ENCODE measurements around the gene NQO2. TPM values are rescaled to one million over a fixed set of nuclear protein-coding genes. Genes with fewer than 3 reads are reported as not detected.

Gene NQO2
- polyA plus RNA-seq, 1 experiment = 34.3 TPM

DNA sequence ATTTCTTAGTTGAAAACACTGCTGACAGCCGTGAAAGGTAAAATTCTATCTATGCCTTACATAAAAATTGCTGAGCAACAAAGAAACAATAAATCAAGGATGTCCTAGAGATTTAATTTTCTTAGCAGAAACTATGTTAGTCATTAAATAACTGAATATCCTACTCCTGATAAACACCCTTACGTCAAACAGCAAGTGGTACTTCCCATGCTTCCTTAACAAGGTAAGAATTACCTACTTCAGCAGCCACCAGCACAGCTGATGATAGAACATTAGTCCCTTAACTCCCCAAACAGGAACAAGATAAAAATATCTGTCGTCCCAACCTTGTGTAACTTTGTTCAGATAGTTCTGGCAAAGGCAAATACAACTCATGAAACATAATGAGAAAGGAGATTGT, 37.1 kb upstream of the NQO2 start:
- TF ChIP-seq, protein P1, sequence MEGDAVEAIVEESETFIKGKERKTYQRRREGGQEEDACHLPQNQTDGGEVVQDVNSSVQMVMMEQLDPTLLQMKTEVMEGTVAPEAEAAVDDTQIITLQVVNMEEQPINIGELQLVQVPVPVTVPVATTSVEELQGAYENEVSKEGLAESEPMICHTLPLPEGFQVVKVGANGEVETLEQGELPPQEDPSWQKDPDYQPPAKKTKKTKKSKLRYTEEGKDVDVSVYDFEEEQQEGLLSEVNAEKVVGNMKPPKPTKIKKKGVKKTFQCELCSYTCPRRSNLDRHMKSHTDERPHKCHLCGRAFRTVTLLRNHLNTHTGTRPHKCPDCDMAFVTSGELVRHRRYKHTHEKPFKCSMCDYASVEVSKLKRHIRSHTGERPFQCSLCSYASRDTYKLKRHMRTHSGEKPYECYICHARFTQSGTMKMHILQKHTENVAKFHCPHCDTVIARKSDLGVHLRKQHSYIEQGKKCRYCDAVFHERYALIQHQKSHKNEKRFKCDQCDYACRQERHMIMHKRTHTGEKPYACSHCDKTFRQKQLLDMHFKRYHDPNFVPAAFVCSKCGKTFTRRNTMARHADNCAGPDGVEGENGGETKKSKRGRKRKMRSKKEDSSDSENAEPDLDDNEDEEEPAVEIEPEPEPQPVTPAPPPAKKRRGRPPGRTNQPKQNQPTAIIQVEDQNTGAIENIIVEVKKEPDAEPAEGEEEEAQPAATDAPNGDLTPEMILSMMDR (IDR thresholded peaks at IDR 0.05; ENCODE audit: low read depth, low read length) = no peak
- CTCF ChIA-PET = interaction anchor here (0.6 to 4.2 kb wide), 2 partner anchors 11 to 225 kb away, joined by 3 to 46 read pairs; no protein-coding TSS in a partner anchor
- Histone ChIP-seq H3K4me3 (ENCODE audit: low read depth, low read length) (no peak overlapping the region), H3K27ac (ENCODE audit: low read depth, low read length) (no peak overlapping the region), H3K27me3 (ENCODE audit: control insufficient read depth, insufficient read depth, low read length) (no peaks in the 10 kb centered on the region), H3K9me3 (ENCODE audit: control insufficient read depth, insufficient read depth, low read length) (no peaks in the 10 kb centered on the region)
- no peak for DNase-seq (ENCODE audit: low read depth, low spot score)
- POLR2A ChIA-PET = no interaction called here

DNA sequence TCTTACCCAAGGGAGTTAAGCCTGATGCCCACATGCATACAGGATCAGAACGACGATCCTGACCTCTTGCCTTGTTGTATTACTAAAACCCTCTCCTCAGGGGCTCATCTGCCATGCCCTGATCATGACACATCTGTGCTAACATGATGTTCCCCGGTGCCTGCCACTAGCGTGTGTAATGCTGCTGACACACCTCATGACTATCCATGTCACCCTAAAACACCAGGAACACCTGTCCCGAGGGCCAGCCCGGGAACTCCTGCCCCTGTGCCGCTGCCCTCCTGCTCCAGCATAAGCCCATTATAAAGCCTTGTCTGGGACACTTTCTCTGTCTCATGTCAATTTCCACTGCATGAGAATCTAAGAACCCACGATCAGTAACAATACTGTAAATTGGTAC, 35.9 kb upstream of the NQO2 start:
- DNase-seq (ENCODE audit: low read depth, low spot score) = no peak
- no peak overlapping the region for H3K4me3 ChIP-seq (ENCODE audit: low read depth, low read length)
- H3K27ac ChIP-seq (ENCODE audit: low read depth, low read length) = no peak overlapping the region
- TF ChIP-seq, protein P1 (IDR thresholded peaks at IDR 0.05; ENCODE audit: low read depth, low read length) = no peak
- no peaks in the 10 kb centered on the region for H3K9me3 ChIP-seq (ENCODE audit: control insufficient read depth, insufficient read depth, low read length)
- POLR2A ChIA-PET = no interaction called here
- no peaks in the 10 kb centered on the region for H3K27me3 ChIP-seq (ENCODE audit: control insufficient read depth, insufficient read depth, low read length)
- CTCF ChIA-PET = interaction anchor here (4.2 kb wide), 1 partner anchor 12 kb away, joined by 46 read pairs; no protein-coding TSS in a partner anchor

DNA sequence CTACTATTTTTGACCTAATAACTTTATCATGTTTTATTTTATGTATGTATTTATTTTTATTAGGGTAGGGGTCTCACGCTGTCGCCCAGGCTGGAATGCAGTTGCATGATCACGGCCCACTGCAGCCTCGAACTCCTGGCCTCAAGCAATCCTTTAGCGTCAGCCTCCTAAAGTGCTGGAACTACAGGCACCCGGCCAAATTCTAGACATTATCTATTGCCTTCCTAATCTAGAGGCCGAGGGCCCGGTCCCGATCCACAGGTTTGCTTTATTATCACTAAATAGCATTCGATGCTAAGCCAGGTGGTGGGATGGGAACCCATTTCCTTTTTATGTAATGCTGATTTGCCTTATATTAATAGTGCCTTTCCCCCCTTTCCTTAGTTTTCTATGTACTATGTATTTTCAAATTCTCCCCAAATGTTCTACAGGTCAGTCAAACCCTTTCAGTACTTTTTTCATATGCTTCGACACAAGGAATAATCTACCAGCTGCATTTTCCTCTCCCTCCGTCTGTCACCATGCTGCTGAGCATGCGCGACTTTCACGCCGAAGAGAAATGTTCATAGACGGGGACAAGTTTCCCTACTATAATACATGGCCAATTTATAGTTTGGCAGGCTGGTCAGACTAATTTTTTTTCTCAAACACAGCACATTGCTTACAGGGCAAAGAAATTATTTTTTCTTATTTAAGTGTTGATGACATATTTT, 34.7 kb upstream of the NQO2 start:
- Histone ChIP-seq H3K9me3 (ENCODE audit: control insufficient read depth, insufficient read depth, low read length) (no peaks in the 10 kb centered on the region), H3K4me3 (ENCODE audit: low read depth, low read length) (no peak overlapping the region), H3K27me3 (ENCODE audit: control insufficient read depth, insufficient read depth, low read length) (no peaks in the 10 kb centered on the region), H3K27ac (ENCODE audit: low read depth, low read length) (no peak overlapping the region)
- TF ChIP-seq, protein P1 (IDR thresholded peaks at IDR 0.05; ENCODE audit: low read depth, low read length) = no peak
- ChIA-PET POLR2A (no interaction called here), CTCF (interaction anchor here (3.0 kb wide), 1 partner anchor 13 kb away, joined by 25 read pairs; no protein-coding TSS in a partner anchor)
- no peak for DNase-seq (ENCODE audit: low read depth, low spot score)

DNA sequence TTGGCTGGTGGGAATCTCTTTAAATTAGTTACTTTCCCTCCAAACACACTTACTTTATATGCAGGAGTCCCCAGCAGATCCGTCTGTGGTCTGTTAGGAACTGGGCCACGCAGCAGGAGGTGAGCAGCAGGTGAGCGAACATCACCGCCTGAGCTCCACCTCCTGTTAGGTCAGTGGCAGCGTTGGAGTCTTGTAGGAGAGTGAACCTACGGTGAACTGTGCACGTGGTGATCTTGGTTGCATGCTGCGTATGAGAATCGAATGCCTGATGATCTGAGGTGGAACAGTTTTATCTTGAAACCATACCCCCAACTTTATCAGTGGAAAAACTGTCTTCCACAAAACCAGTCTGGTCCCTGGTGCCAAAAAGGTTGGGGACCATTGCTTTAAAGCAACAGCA, 33.3 kb upstream of the NQO2 start:
- no peak overlapping the region for H3K4me3 ChIP-seq (ENCODE audit: low read depth, low read length)
- POLR2A ChIA-PET = interaction anchor here (0.7 kb wide), 1 partner anchor 14 kb away, joined by 3 read pairs; no protein-coding TSS in a partner anchor
- H3K27me3 ChIP-seq (ENCODE audit: control insufficient read depth, insufficient read depth, low read length) = no peaks in the 10 kb centered on the region
- DNase-seq (ENCODE audit: low read depth, low spot score) = no peak
- TF ChIP-seq, protein P1 (IDR thresholded peaks at IDR 0.05; ENCODE audit: low read depth, low read length) = no peak
- no peaks in the 10 kb centered on the region for H3K9me3 ChIP-seq (ENCODE audit: control insufficient read depth, insufficient read depth, low read length)
- CTCF ChIA-PET = interaction anchor here (3.0 kb wide), 1 partner anchor 14 kb away, joined by 25 read pairs; no protein-coding TSS in a partner anchor
- no peak overlapping the region for H3K27ac ChIP-seq (ENCODE audit: low read depth, low read length)

DNA sequence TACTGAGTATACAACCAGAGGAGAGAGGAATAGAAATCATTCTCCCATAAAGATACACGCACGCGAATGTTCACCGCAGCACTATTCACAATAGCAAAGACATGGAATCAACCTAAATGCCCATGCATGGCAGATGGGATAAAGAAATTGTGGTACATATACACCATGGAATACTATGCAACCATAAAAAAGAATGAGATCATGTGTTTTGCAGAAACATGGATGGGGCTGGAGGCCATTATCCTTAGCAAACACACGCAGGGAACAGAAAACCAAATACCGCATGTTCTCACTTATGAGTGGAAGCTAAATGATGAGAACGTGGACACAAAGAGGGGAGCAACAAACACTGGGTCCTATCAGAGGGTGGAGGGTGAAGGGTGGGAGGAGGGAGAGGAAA, 31.8 kb upstream of the NQO2 start:
- no peak for DNase-seq (ENCODE audit: low read depth, low spot score)
- H3K4me3 ChIP-seq (ENCODE audit: low read depth, low read length) = no peak overlapping the region
- no peaks in the 10 kb centered on the region for H3K9me3 ChIP-seq (ENCODE audit: control insufficient read depth, insufficient read depth, low read length)
- TF ChIP-seq, protein P1 (IDR thresholded peaks at IDR 0.05; ENCODE audit: low read depth, low read length) = no peak
- POLR2A ChIA-PET = no interaction called here
- no peak overlapping the region for H3K27ac ChIP-seq (ENCODE audit: low read depth, low read length)
- CTCF ChIA-PET = interaction anchor here (1.5 kb wide), 1 partner anchor 15 kb away, joined by 9 read pairs; no protein-coding TSS in a partner anchor
- no peaks in the 10 kb centered on the region for H3K27me3 ChIP-seq (ENCODE audit: control insufficient read depth, insufficient read depth, low read length)
